Naive thymus-derived CD4-positive, alpha-beta T cell (primary cell): ENCODE measurements around the gene NLRP3. TPM values are rescaled to one million over a fixed set of nuclear protein-coding genes. Genes with fewer than 3 reads are reported as not detected.
A peak's percentile ranks its signal among the peaks of the same experiment; 100 is the strongest.

Experiments
- ATAC-seq: fragments of 150-1000 bp; cut with Tn5 transposase; 2 replicates; pipeline ENCODE4 v1.10.0; 2021; ENCODE audit warnings: mild to moderate bottlenecking, moderate library complexity
- CTCF ChIA-PET: fragments of 350-600 bp; sonication (Branson Sonifier 250); formaldehyde crosslinking; loops from one replicate; lab custom pipeline; 2021; ENCODE audit warnings: antibody characterized with exemption; lab: Charles Lee
- POLR2A ChIA-PET: fragments of 350-600 bp; sonication (Branson Sonifier 250); formaldehyde crosslinking; loops from one replicate; lab custom pipeline; 2021; ENCODE audit warnings: antibody characterized with exemption, inconsistent platforms; lab: Charles Lee
- DNase-seq, 9 donors: peaks; one replicate each; pipeline versions ENCODE4 v3.0.0 to v3.0.0-alpha.2; 2020 to 2022; ENCODE audit warnings: mixed read lengths in 1 of 9
- H3K27ac ChIP-seq: one replicate; pipeline ENCODE4 v1.7.0; 2013; ENCODE audit warnings: mild to moderate bottlenecking, low read depth, low read length, moderate library complexity
- H3K27me3 ChIP-seq, 2 donors: one replicate each; pipeline ENCODE4 v1.7.0; 2013; ENCODE audit warnings: low read length in 2 of 2, mild to moderate bottlenecking in 2 of 2, moderate library complexity in 2 of 2; ENCODE audit not compliant: control insufficient read depth in 2 of 2, insufficient read depth in 2 of 2
- H3K36me3 ChIP-seq, 3 experiments: 1 replicate in 2 of 3; 2 replicates in 1 of 3; pipeline ENCODE4 v1.7.0; 2013; ENCODE audit warnings: low read length in 3 of 3, mild to moderate bottlenecking in 3 of 3, moderate library complexity in 1 of 3; ENCODE audit not compliant: insufficient read depth in 3 of 3, control insufficient read depth in 2 of 3
- H3K4me1 ChIP-seq, 2 donors: one replicate each; pipeline ENCODE4 v1.7.0; 2013; ENCODE audit warnings: low read length in 2 of 2, mild to moderate bottlenecking in 2 of 2, moderate library complexity in 1 of 2; ENCODE audit not compliant: control insufficient read depth in 2 of 2, insufficient read depth in 2 of 2
- H3K4me3 ChIP-seq: 2 replicates; pipeline ENCODE4 v1.7.0; 2013; ENCODE audit warnings: mild to moderate bottlenecking, low read length
- H3K9me3 ChIP-seq, 3 experiments: 1 replicate in 2 of 3; 2 replicates in 1 of 3; pipeline ENCODE4 v1.7.0; 2013; ENCODE audit warnings: low read length in 3 of 3; ENCODE audit not compliant: control insufficient read depth in 2 of 3
- H3K27ac Mint-ChIP-seq, 9 donors: one replicate each; pipeline ENCODE4 v1.8.0; 2020 to 2022; ENCODE audit warnings: mixed read lengths in 9 of 9, mild to moderate bottlenecking in 8 of 9, moderate library complexity in 5 of 9, inconsistent platforms in 2 of 9
- H3K27me3 Mint-ChIP-seq, 5 donors: one replicate each; pipeline ENCODE4 v1.8.0; 2021 to 2022; ENCODE audit warnings: mixed read lengths in 5 of 5, mild to moderate bottlenecking in 1 of 5
- H3K36me3 Mint-ChIP-seq, 5 donors: one replicate each; pipeline ENCODE4 v1.8.0; 2020 to 2022; ENCODE audit warnings: mixed read lengths in 5 of 5, mild to moderate bottlenecking in 3 of 5, inconsistent platforms in 1 of 5
- H3K4me1 Mint-ChIP-seq, 7 donors: one replicate each; pipeline ENCODE4 v1.8.0; 2020 to 2022; ENCODE audit warnings: mixed read lengths in 7 of 7, mild to moderate bottlenecking in 3 of 7, inconsistent platforms in 1 of 7
- H3K4me3 Mint-ChIP-seq, 10 donors: one replicate each; pipeline ENCODE4 v1.8.0; 2020 to 2022; ENCODE audit warnings: mild to moderate bottlenecking in 10 of 10, mixed read lengths in 10 of 10, moderate library complexity in 6 of 10, inconsistent platforms in 2 of 10
- H3K9me3 Mint-ChIP-seq, 11 donors: one replicate each; pipeline ENCODE4 v1.8.0; 2020 to 2022; ENCODE audit warnings: mixed read lengths in 11 of 11, mild to moderate bottlenecking in 4 of 11, inconsistent platforms in 1 of 11, moderate library complexity in 1 of 11
- intact Hi-C, 2 donors: fragments of 100-400 bp; cut with micrococcal nuclease; formaldehyde crosslinking; loops; one replicate each; pipeline ENCODE4 v1.15.1; 2023
- polyA plus RNA-seq, 2 donors: library from polyadenylated mRNA; unstranded; fragments of 300-500 nt; fragmentation: Illumina TruSeq; gene quantifications; one replicate each; pipeline ENCODE4 v1.2.3, GENCODE V29; 2021
- total RNA-seq, 6 experiments: library from RNA in 5 of 6; stranded (reverse) in 5 of 6; gene quantifications; 1 replicate in 5 of 6; 2 replicates in 1 of 6; pipeline ENCODE4 v1.2.3 and lab custom pipeline; 2021 to 2026

NLRP3 gene
- total and polyA plus RNA-seq, 7 experiments from 2014 or later: 0.70 to 90.6 (median 4.6) TPM

DNA sequence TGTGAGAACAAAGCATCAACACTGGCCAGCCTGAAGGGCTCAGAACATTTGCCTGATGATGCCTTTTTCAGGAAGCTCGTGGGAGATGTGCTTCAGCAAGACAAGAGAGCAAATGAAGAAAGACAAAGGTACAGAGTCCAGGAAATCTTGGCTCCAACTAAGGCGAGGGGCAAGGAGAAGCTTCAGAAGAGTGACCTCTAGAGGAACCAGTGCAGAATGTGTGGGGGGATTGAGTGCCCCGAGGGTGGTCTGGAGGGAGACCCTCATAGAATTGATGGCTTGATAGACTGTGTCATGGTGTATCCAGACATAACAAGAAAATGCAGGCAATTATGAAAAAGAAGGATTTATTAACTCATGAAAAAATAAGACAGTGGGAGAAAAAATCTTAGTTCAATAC is 15.3 kb upstream of the NLRP3 start:
- ChIA-PET POLR2A (no interaction called here), CTCF (no interaction called here)
- peaks cover 0 to 8% (median 0%) of the 10 kb centered on the region in 7 donors for H3K4me1 Mint-ChIP-seq
- intact Hi-C loops: no loop called here
- ATAC-seq (no peak), DNase-seq (no peak)
- Histone ChIP-seq H3K27ac (no peak overlapping the region), H3K9me3 (no peaks in the 10 kb centered on the region), H3K4me3 (no peak overlapping the region), H3K36me3 (no peaks in the 10 kb centered on the region), H3K27me3 (no peaks in the 10 kb centered on the region), H3K4me1 (no peaks in the 10 kb centered on the region)
- H3K4me3 Mint-ChIP-seq: no peak overlapping the region
- no peaks in the 10 kb centered on the region for H3K36me3 Mint-ChIP-seq
- no peak overlapping the region for H3K27ac Mint-ChIP-seq
- H3K27me3 Mint-ChIP-seq: peaks cover 0 to 63% (median 6%) of the 10 kb centered on the region in 5 donors
- peaks cover 0 to 4% (median 0%) of the 10 kb centered on the region in 11 donors for H3K9me3 Mint-ChIP-seq

DNA sequence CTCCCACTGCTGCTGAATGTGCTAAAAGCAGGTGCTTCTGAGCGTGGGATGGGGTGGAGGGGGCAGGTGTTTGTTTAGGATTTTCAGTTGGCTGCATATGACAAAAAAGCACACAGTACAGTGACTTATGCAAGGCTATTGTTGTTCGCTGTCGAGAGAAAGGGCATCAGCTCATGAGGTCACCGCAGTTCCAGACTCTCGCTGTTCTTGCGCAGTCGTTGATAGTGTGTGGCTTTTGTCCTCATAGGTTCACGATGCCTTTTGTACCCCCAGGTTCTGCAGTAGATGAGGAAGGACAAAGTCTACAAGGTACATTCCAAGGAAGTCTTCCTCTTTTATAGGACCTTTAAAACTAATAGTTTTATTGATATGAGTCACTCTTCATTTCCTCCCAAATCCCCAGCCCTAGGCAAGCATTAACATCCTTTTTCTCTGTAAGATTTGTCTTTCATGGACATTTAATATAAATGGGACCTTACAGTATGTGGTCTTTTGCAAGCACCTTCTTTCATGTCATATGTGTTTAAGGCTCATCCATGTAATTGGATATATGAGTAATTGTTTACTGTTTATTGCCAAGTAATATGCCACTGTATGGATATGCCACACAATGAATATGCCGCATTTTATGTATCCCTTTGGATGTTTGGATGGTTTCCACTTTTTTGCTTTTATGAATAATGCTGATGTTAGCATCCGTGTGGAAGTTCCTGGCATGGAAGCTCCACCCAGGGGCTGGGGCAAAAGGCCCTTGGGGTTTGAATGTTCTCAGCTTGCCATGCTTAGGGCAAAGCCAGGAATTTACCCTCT is 14.5 kb upstream of the NLRP3 start:
- POLR2A ChIA-PET: no interaction called here
- Histone ChIP-seq H3K9me3 (no peaks in the 10 kb centered on the region), H3K4me3 (no peak overlapping the region), H3K27ac (no peak overlapping the region), H3K36me3 (no peaks in the 10 kb centered on the region), H3K4me1 (peaks cover under 1 to 4% of the 10 kb centered on the region in 2 donors), H3K27me3 (no peaks in the 10 kb centered on the region)
- Mint-ChIP-seq H3K27ac (no peak overlapping the region), H3K4me3 (no peak overlapping the region), H3K4me1 (peaks cover 1 to 10% (median 4%) of the 10 kb centered on the region in 7 donors), H3K9me3 (peaks cover 0 to 4% (median 0%) of the 10 kb centered on the region in 11 donors), H3K36me3 (no peaks in the 10 kb centered on the region), H3K27me3 (peaks cover 0 to 60% (median 6%) of the 10 kb centered on the region in 5 donors)
- intact Hi-C loops: no loop called here
- CTCF ChIA-PET: interaction anchor here (1.0 to 1.6 kb wide), 2 partner anchors 13 to 14 kb away, joined by 3 read pairs; partner anchors contain the start of gene NLRP3
- peak; percentile 46 for ATAC-seq
- no peak for DNase-seq

DNA sequence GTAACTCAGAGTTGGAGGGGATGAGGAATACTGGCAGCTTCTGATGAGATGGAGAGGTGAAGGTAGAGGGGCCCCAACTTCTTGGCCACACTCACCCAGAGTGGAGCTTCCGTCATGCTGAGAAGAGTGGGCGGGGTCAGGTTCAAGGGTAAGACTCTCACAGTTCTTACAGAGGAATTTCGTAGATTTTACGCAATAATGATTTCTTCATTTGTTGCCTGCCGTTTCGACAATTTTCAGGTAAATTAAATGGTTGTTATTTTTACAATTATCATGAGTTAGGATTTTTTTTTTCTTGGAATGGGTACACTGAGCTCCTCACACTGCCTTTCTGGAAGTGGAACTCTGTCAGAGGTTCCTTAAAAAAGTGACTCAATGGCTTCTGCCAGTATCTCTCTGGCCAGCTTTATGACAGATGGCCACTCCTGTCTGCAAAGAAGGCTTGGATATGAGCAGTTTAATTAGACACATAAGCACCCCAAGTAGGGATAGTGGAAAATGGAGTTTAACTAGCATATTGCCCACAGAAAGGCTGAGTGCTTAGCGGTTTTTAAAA is 13.8 kb upstream of the NLRP3 start:
- peaks cover 0 to 60% (median 6%) of the 10 kb centered on the region in 5 donors for H3K27me3 Mint-ChIP-seq
- ChIA-PET POLR2A (interaction anchor here (0.6 kb wide), 1 partner anchor 823 kb away, joined by 6 read pairs; no protein-coding TSS in a partner anchor), CTCF (interaction anchor here (1.0 to 1.6 kb wide), 2 partner anchors 12 to 14 kb away, joined by 3 read pairs; partner anchors contain the start of gene NLRP3)
- Histone ChIP-seq H3K4me3 (no peak overlapping the region), H3K27me3 (no peaks in the 10 kb centered on the region), H3K27ac (no peak overlapping the region), H3K9me3 (no peaks in the 10 kb centered on the region), H3K4me1 (peaks cover 7 to 10% of the 10 kb centered on the region in 2 donors), H3K36me3 (no peaks in the 10 kb centered on the region)
- H3K36me3 Mint-ChIP-seq: no peaks in the 10 kb centered on the region
- intact Hi-C loops: no loop called here
- peaks cover 0 to 4% (median 0%) of the 10 kb centered on the region in 11 donors for H3K9me3 Mint-ChIP-seq
- ATAC-seq (peak; percentile 63), DNase-seq (no peak)
- peaks cover 8 to 13% (median 10%) of the 10 kb centered on the region in 7 donors for H3K4me1 Mint-ChIP-seq
- peak overlapping the region in 1 of 9 donors; percentile 18 for H3K27ac Mint-ChIP-seq
- H3K4me3 Mint-ChIP-seq: no peak overlapping the region

DNA sequence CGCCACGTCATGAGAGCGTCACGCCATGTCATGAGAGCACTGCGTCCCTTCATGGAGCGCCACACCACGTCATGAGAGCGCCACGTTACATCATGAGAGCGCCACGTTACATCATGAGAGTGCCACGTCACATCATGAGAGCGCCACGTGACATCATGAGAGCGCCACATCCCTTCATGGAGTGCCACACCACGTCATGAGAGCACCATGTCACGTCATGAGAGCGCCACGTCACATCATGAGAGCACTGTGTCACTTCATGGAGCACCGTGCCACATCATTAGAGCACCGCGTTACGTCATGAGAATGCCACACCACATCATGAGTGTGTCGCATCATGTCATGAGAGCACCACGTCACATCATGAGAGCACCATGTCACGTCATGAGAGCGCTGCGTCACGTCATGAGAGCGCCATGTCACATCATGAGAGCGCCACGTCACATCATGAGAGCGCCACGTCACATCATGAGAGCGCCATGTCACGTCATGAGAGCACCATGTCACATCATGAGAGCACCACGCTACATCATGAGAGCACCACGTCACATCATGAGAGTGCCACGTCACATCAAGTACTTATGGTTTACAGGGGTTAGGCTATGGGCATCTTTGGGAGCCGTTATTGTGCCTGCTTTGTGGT is 9.8 kb upstream of the NLRP3 start:
- POLR2A ChIA-PET: no interaction called here
- H3K4me3 ChIP-seq: no peak overlapping the region
- no peaks in the 10 kb centered on the region for H3K36me3 Mint-ChIP-seq

DNA sequence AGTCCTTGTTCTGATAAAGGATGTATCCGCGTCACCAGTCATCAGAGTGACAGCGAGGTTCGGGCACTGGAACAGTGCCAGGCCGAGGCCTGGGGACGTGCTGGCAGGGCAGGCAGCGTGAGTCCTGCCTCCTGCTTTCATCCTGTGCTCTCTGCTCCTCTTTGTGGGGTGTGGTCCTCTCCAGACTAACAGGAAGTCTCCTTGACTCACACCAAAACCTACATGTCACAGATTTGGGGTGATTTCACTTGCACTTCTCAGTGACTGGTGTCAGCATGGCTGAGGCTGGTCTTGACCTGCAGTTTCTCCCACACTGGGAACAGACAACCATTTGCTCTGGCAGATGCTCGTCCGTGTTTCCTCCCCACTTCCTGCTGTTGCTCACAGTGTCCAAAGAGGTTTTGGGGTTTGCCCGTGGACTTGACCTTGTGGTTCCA is 8.8 kb upstream of the NLRP3 start:
- H3K27me3 Mint-ChIP-seq: peaks cover 0 to 46% (median 0%) of the 10 kb centered on the region in 5 donors
- ChIA-PET POLR2A (no interaction called here), CTCF (interaction anchor here (0.6 to 0.8 kb wide), 2 partner anchors 17 to 915 kb away, joined by 3 read pairs; no protein-coding TSS in a partner anchor)
- DNase-seq: peak; percentile 40 to 63 (median 53)
- Histone ChIP-seq H3K27me3 (no peaks in the 10 kb centered on the region), H3K27ac (peak overlapping the region; percentile 50), H3K4me1 (peaks cover 20 to 33% of the 10 kb centered on the region in 2 donors), H3K36me3 (no peaks in the 10 kb centered on the region), H3K4me3 (peak overlapping the region; percentile 30), H3K9me3 (no peaks in the 10 kb centered on the region)
- ATAC-seq: peak; percentile 91
- peaks cover 25 to 42% (median 38%) of the 10 kb centered on the region in 7 donors for H3K4me1 Mint-ChIP-seq
- intact Hi-C loops: loop anchor here (1.0 to 5.0 kb wide), 5 partner anchors 9 to 840 kb away; partner anchors contain the start of genes NLRP3 (in 2 of the 2), CNST (in 1 of the 2) and TFB2M (in 1 of the 2)
- peak overlapping the region; percentile 69 to 89 (median 78) for H3K4me3 Mint-ChIP-seq
- peaks cover 0 to 1% (median 0%) of the 10 kb centered on the region in 11 donors for H3K9me3 Mint-ChIP-seq
- no peaks in the 10 kb centered on the region for H3K36me3 Mint-ChIP-seq
- peak overlapping the region; percentile 76 to 98 (median 92) for H3K27ac Mint-ChIP-seq

More for the DNA sequence above, 9.8 kb upstream of the NLRP3 start:
- Histone ChIP-seq H3K27ac (no peak overlapping the region), H3K4me1 (peaks cover 20 to 33% of the 10 kb centered on the region in 2 donors), H3K27me3 (no peaks in the 10 kb centered on the region), H3K9me3 (no peaks in the 10 kb centered on the region), H3K36me3 (no peaks in the 10 kb centered on the region)
- H3K27ac Mint-ChIP-seq: peak overlapping the region in 7 of 9 donors; percentile 76 to 98 (median 92)
- peaks cover 0 to 50% (median 0%) of the 10 kb centered on the region in 5 donors for H3K27me3 Mint-ChIP-seq
- H3K9me3 Mint-ChIP-seq: peaks cover 0 to 1% (median 0%) of the 10 kb centered on the region in 11 donors
- intact Hi-C loops: loop anchor here (2.0 to 5.0 kb wide), 3 partner anchors 43 to 839 kb away; partner anchors contain the start of genes CNST (in 1 of the 2) and TFB2M (in 1 of the 2)
- CTCF ChIA-PET: interaction anchor here (1.0 kb wide), 1 partner anchor 16 kb away, joined by 4 read pairs; no protein-coding TSS in a partner anchor
- ATAC-seq (no peak), DNase-seq (no peak)
- H3K4me3 Mint-ChIP-seq: peak overlapping the region in 4 of 10 donors; percentile 41 to 89 (median 76)
- peaks cover 25 to 41% (median 38%) of the 10 kb centered on the region in 7 donors for H3K4me1 Mint-ChIP-seq

DNA sequence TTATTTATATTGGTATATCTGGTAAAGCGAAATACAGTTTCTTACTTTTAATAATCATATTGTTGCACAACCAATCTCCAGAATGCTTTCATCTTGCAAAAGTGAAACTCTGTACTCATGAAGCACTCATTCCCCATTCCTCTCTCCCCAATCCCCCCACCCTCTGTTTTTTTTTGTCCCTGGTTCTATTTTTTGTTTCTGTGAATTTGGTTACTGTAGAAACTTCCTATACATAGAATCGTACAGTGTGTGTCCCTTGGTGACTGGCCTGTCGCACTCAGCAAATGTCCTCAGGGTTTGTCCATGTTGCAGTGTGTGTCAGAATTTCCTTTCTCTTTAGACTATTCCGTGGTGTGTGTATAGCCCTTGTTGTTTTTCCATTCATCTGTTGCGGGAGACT is 7.9 kb upstream of the NLRP3 start:
- CTCF ChIA-PET: interaction anchor here (0.8 kb wide), 1 partner anchor 18 kb away, joined by 3 read pairs; no protein-coding TSS in a partner anchor

More for the DNA sequence above, 7.9 kb upstream of the NLRP3 start:
- ATAC-seq (peak; percentile 23), DNase-seq (no peak)
- Histone ChIP-seq H3K4me3 (peak overlapping the region; percentile 30), H3K9me3 (no peaks in the 10 kb centered on the region), H3K4me1 (peaks cover 20 to 33% of the 10 kb centered on the region in 2 donors), H3K27me3 (no peaks in the 10 kb centered on the region), H3K27ac (peak overlapping the region; percentile 50), H3K36me3 (no peaks in the 10 kb centered on the region)
- peaks cover 0 to 48% (median 0%) of the 10 kb centered on the region in 5 donors for H3K27me3 Mint-ChIP-seq
- peaks cover 0 to 1% (median 0%) of the 10 kb centered on the region in 11 donors for H3K9me3 Mint-ChIP-seq
- no peaks in the 10 kb centered on the region for H3K36me3 Mint-ChIP-seq
- H3K27ac Mint-ChIP-seq: peak overlapping the region; percentile 47 to 98 (median 92)
- H3K4me1 Mint-ChIP-seq: peaks cover 25 to 49% (median 38%) of the 10 kb centered on the region in 7 donors
- intact Hi-C loops: loop anchor here (5.0 kb wide), 2 partner anchors 196 to 841 kb away; partner anchors contain the start of genes CNST (in 1 of the 2) and TFB2M (in 1 of the 2)
- peak overlapping the region; percentile 5 to 89 (median 73) for H3K4me3 Mint-ChIP-seq
- POLR2A ChIA-PET: no interaction called here
